ENCODE data around the gene TUBB4B.

Gene TUBB4B

GRCh38 chr9:137266585-137267453 is 25.7 kb downstream of the TUBB4B start:
- Mint-ChIP-seq H3K4me1 (ENCODE audit: low read depth) (peaks cover 32% of the 10 kb centered on the region), H3K4me3 (no peak overlapping the region), H3K27me3 (no peaks in the 10 kb centered on the region), H3K27ac (no peak overlapping the region), H3K9me3 (no peaks in the 10 kb centered on the region), H3K36me3 (ENCODE audit: low read depth) (peaks cover 95% of the 10 kb centered on the region)
- intact Hi-C loops (cut with micrococcal nuclease): no loop called here

DNA sequence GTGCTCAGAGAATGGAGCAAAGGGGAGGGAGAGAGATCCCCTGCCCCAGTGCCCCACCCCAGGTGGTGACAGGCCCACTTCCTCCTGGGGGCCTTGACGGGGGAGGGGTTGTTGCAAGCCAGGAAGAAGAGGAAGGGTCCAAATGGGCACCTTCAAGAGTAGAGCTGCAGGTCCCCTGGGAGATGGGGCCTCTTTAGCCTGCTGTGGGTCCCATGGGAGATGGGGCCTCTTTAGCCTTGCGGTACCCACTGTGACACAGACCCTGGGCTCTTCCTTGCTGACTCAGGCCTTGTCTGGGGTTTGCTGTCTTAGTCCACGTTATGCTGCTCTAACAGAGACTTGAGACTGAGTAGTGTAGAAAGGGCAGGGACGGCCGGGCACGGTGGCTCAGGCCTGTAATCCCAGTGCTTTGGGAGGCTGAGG is 26.9 kb downstream of the TUBB4B start:
- intact Hi-C loops (cut with micrococcal nuclease): no loop called here
- Mint-ChIP-seq H3K4me3 (no peak overlapping the region), H3K4me1 (ENCODE audit: low read depth) (peaks cover 30% of the 10 kb centered on the region), H3K9me3 (no peaks in the 10 kb centered on the region), H3K36me3 (ENCODE audit: low read depth) (peaks cover 97% of the 10 kb centered on the region), H3K27ac (peak overlapping the region; percentile 31), H3K27me3 (no peaks in the 10 kb centered on the region)

GRCh38 chr9:137268538-137269201 is 27.6 kb downstream of the TUBB4B start:
- H3K9me3 Mint-ChIP-seq: no peaks in the 10 kb centered on the region
- H3K4me1 Mint-ChIP-seq (ENCODE audit: low read depth): peaks cover 35% of the 10 kb centered on the region
- peaks cover 97% of the 10 kb centered on the region for H3K36me3 Mint-ChIP-seq (ENCODE audit: low read depth)
- peak overlapping the region; percentile 31 for H3K27ac Mint-ChIP-seq
- H3K4me3 Mint-ChIP-seq: peak overlapping the region; percentile 7
- no peaks in the 10 kb centered on the region for H3K27me3 Mint-ChIP-seq
- intact Hi-C loops (cut with micrococcal nuclease): no loop called here

DNA sequence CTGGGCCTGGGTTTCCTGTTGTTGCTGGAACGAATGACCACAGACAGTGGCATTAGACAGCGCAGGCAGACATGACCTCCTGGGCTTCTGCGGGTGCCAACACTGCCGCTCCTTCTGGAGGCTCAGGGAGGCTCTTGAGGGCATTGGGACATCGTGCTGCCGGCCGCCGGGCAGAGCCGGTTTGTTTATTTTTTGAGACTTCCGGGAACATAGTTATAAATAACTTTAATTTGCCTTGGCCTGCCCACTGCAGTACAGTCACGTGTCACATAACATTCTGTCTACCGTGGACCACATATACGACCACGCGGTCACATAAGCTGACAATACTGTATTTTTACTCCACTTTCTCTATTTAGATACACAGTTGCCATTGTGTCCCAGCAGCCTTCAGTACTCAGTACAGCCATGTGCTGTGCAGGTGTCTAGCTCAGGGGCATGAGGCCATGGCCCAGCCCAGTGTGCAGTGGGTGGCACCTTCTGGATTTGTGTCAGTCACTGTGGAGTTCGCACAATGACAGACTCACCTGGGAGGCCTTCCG is 28.2 kb downstream of the TUBB4B start:
- no peak overlapping the region for H3K4me3 Mint-ChIP-seq

GRCh38 chr9:137270929-137271695 is 30.0 kb downstream of the TUBB4B start:
- Mint-ChIP-seq H3K4me3 (no peak overlapping the region), H3K27ac (no peak overlapping the region), H3K27me3 (no peaks in the 10 kb centered on the region), H3K4me1 (ENCODE audit: low read depth) (peaks cover 60% of the 10 kb centered on the region), H3K36me3 (ENCODE audit: low read depth) (peaks cover 86% of the 10 kb centered on the region), H3K9me3 (no peaks in the 10 kb centered on the region)
- intact Hi-C loops (cut with micrococcal nuclease): no loop called here

More for the DNA sequence above, 28.2 kb downstream of the TUBB4B start:
- Mint-ChIP-seq H3K4me1 (ENCODE audit: low read depth) (peaks cover 41% of the 10 kb centered on the region), H3K27ac (no peak overlapping the region), H3K9me3 (no peaks in the 10 kb centered on the region), H3K27me3 (no peaks in the 10 kb centered on the region), H3K36me3 (ENCODE audit: low read depth) (peaks cover 97% of the 10 kb centered on the region)
- intact Hi-C loops (cut with micrococcal nuclease): no loop called here

DNA sequence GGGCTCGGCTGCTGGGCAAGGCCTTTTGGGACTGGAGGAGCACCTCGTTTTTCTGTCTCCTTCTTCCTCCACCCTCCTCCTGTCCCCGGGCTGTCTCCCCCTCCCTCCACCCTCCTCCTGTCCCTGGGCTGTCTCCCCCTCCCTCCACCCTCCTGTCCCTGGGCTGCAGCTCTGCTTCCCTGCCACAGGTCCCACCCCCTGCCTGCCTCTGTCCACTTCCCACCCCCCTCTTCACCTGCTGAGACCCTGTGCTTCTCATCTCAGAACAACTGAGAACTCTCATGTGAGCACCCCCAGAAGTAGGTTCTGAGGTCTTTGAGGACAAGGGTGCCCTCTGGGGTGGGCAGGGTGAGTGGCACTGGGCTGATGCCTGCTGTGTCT is 30.6 kb downstream of the TUBB4B start:
- Mint-ChIP-seq H3K9me3 (no peaks in the 10 kb centered on the region), H3K27ac (no peak overlapping the region), H3K4me1 (ENCODE audit: low read depth) (peaks cover 59% of the 10 kb centered on the region), H3K27me3 (no peaks in the 10 kb centered on the region), H3K4me3 (no peak overlapping the region), H3K36me3 (ENCODE audit: low read depth) (peaks cover 80% of the 10 kb centered on the region)
- intact Hi-C loops (cut with micrococcal nuclease): no loop called here

GRCh38 chr9:137272241-137273094 is 31.4 kb downstream of the TUBB4B start:
- Mint-ChIP-seq H3K27ac (no peak overlapping the region), H3K4me3 (no peak overlapping the region), H3K36me3 (ENCODE audit: low read depth) (peaks cover 72% of the 10 kb centered on the region), H3K4me1 (ENCODE audit: low read depth) (peaks cover 58% of the 10 kb centered on the region), H3K27me3 (no peaks in the 10 kb centered on the region), H3K9me3 (no peaks in the 10 kb centered on the region)
- intact Hi-C loops (cut with micrococcal nuclease): no loop called here

GRCh38 chr9:137273095-137273490 is 32.0 kb downstream of the TUBB4B start:
- no peaks in the 10 kb centered on the region for H3K9me3 Mint-ChIP-seq
- no peaks in the 10 kb centered on the region for H3K27me3 Mint-ChIP-seq
- H3K36me3 Mint-ChIP-seq (ENCODE audit: low read depth): peaks cover 72% of the 10 kb centered on the region
- no peak overlapping the region for H3K4me3 Mint-ChIP-seq
- H3K27ac Mint-ChIP-seq: no peak overlapping the region
- intact Hi-C loops (cut with micrococcal nuclease): no loop called here
- H3K4me1 Mint-ChIP-seq (ENCODE audit: low read depth): peaks cover 52% of the 10 kb centered on the region

DNA sequence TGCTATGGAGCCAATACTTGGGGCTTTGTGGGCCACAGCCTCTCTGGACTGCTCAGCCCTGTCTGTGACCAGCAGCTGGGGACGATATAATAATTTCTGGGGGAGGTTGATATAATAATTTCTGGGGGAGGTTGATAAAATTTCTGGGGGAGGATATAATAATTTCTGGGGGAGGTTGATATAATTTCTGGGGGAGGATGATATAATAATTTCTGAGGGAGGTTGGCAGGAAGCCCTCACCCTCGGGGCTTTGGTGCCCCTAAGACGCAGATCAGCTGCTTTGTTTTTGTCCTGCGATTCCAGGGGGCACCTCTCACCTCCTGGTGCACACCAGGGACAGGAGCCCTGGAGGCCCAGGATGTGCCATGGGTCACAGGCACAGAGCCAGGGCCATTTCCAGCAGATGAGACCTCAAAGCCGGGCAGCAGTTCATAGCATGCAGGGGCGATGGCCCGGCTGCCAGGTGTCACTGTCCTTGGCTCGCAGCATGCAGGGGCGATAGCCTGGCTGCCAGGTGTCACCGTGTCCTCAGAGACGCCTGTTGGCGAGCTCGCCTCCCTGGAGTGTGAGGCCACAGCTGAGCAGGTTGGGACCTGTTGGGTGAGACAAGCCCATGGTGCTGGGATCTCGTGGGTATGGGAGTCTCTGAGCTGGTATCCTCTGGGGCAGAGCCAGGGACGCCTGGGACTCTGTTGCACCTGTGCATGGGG is 32.7 kb downstream of the TUBB4B start:
- no peak overlapping the region for H3K4me3 Mint-ChIP-seq
- no peaks in the 10 kb centered on the region for H3K9me3 Mint-ChIP-seq
- no peaks in the 10 kb centered on the region for H3K27me3 Mint-ChIP-seq
- H3K4me1 Mint-ChIP-seq (ENCODE audit: low read depth): peaks cover 46% of the 10 kb centered on the region
- intact Hi-C loops (cut with micrococcal nuclease): no loop called here
- peak overlapping the region; percentile 87 for H3K27ac Mint-ChIP-seq
- peaks cover 67% of the 10 kb centered on the region for H3K36me3 Mint-ChIP-seq (ENCODE audit: low read depth)

GRCh38 chr9:137275203-137275587 is 34.1 kb downstream of the TUBB4B start:
- peaks cover 58% of the 10 kb centered on the region for H3K4me1 Mint-ChIP-seq (ENCODE audit: low read depth)
- peak overlapping the region; percentile 50 for H3K4me3 Mint-ChIP-seq
- H3K27ac Mint-ChIP-seq: peak overlapping the region; percentile 87
- no peaks in the 10 kb centered on the region for H3K9me3 Mint-ChIP-seq
- peaks cover 67% of the 10 kb centered on the region for H3K36me3 Mint-ChIP-seq (ENCODE audit: low read depth)
- intact Hi-C loops (cut with micrococcal nuclease): no loop called here
- H3K27me3 Mint-ChIP-seq: no peaks in the 10 kb centered on the region

- intact Hi-C loops (cut with micrococcal nuclease): no loop called here
- Mint-ChIP-seq H3K4me3 (peak overlapping the region; percentile 50), H3K4me1 (ENCODE audit: low read depth) (peaks cover 63% of the 10 kb centered on the region), H3K27me3 (no peaks in the 10 kb centered on the region), H3K27ac (peak overlapping the region; percentile 87), H3K36me3 (ENCODE audit: low read depth) (peaks cover 67% of the 10 kb centered on the region), H3K9me3 (no peaks in the 10 kb centered on the region)
These were observed 34.7 kb downstream of the TUBB4B start for GRCh38 chr9:137275588-137276472.

Measured in dendritic cell treated with granulocyte-macrophage colony-stimulating factor and Interleukin-4, amounts not matched to agents 40 ng/mL and 50 ng/mL, for 4 days (primary cell).